HUDEP-2 (cell line): ENCODE data around the gene ZSWIM4.
A peak's percentile ranks its signal among the peaks of the same experiment; 100 is the strongest.
"Not testable (repeated sequence)": the region's sequence is repeated elsewhere in the genome, so short reads cannot be mapped to it uniquely, and the experiment has no call there.

ENCODE experiments used
- DNase-seq, 76 experiments: peaks; one replicate each; lab custom pipeline; 2025; ENCODE audit not compliant: unreplicated experiment in 76 of 76; lab: John Stamatoyannopoulos, UW

Gene ZSWIM4

GRCh38 chr19:13794757-13795589, at the start of gene ZSWIM4:
TSS of gene ZSWIM4 (plus strand) at chr19:13795443. CDS start at chr19:13795649, 206 bp downstream.
- peak; percentile 64 to 100 (median 99) for DNase-seq

- no peak for DNase-seq
Observed at GRCh38 chr19:13747098-13747453, 48.2 kb upstream of the ZSWIM4 start.

GRCh38 chr19:13748169-13748828, 46.9 kb upstream of the ZSWIM4 start:
- DNase-seq = peak in 21 of 76 experiments; percentile 8 to 47 (median 32)

- DNase-seq = no peak
Observed at GRCh38 chr19:13751436-13751835, 43.8 kb upstream of the ZSWIM4 start.

- DNase-seq = not testable (repeated sequence)
Observed at GRCh38 chr19:13753622-13754021, 41.6 kb upstream of the ZSWIM4 start.

GRCh38 chr19:13756210-13756609, 39.0 kb upstream of the ZSWIM4 start:
- DNase-seq = no peak

- DNase-seq = no peak
Observed at GRCh38 chr19:13757805-13758772, 37.2 kb upstream of the ZSWIM4 start.

GRCh38 chr19:13758795-13759194, 36.4 kb upstream of the ZSWIM4 start:
- no peak for DNase-seq

GRCh38 chr19:13761423-13761822, 33.8 kb upstream of the ZSWIM4 start:
- no peak for DNase-seq

- DNase-seq = no peak
Observed at GRCh38 chr19:13762635-13763235, 32.5 kb upstream of the ZSWIM4 start.

GRCh38 chr19:13763265-13763664, 32.0 kb upstream of the ZSWIM4 start:
- no peak for DNase-seq

GRCh38 chr19:13764101-13764807, 31.0 kb upstream of the ZSWIM4 start, which contains the start of gene MRI1:
TSS of gene MRI1 (plus strand) at chr19:13764522. CDS start at chr19:13764589, 67 bp downstream.
- peak in 53 of 76 experiments; percentile 13 to 74 (median 55) for DNase-seq

GRCh38 chr19:13764821-13765394, 30.3 kb upstream of the ZSWIM4 start:
- peak in 19 of 76 experiments; percentile 10 to 47 (median 31) for DNase-seq

GRCh38 chr19:13765395-13766094, 29.7 kb upstream of the ZSWIM4 start:
- peak in 10 of 76 experiments; percentile 11 to 28 (median 19) for DNase-seq

GRCh38 chr19:13766095-13766481, 29.2 kb upstream of the ZSWIM4 start:
- DNase-seq = no peak

- DNase-seq = no peak
Observed at GRCh38 chr19:13768510-13768909, 26.7 kb upstream of the ZSWIM4 start.

GRCh38 chr19:13770013-13770635, 25.1 kb upstream of the ZSWIM4 start:
- DNase-seq = no peak
